ENCODE data around the gene GNG7.

- TF ChIP-seq CTCF (IDR thresholded peaks at IDR 0.05) (no peak), POLR2A (IDR thresholded peaks at IDR 0.05) (no peak)
These were observed 61.7 kb downstream of the GNG7 start for GRCh38 chr19:2640563-2641331.
